Lower leg skin (tissue), 3 donors: ENCODE data around the gene IFFO2.

Experiments used
- CTCF ChIP-seq, 3 donors: fragments of 450-650 bp; IDR thresholded peaks; one replicate each; pipeline ENCODE4 v1.5.1; 2016; ENCODE audit warnings: antibody characterized with exemption in 3 of 3, mild to moderate bottlenecking in 3 of 3, moderate library complexity in 2 of 3
- POLR2A ChIP-seq, 2 donors: fragments of 450-650 bp; IDR thresholded peaks; one replicate each; pipeline ENCODE4 v1.6.1; 2016 to 2017; ENCODE audit warnings: antibody characterized with exemption in 2 of 2, mild to moderate bottlenecking in 1 of 2, moderate library complexity in 1 of 2

DNA sequence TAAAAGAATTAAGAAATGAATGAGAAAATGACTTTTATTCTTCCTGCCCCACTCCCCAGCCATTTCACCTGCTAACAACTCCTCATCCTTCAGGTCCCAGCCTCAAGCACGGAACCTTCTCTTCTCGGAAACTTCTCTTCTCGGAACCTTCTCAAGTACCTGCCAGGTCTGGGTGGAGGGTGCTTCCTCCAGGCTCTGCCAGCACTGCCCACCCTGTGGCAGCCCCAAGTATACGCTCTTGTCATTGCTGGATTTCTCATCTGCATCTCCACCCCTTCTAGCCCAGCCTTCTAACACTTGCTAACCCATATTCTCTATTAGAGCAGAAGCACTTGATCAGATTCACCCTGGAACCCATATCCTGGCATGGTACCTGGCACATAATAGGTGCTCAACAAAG is 3.9 kb upstream of the IFFO2 start:
- no peak for TF ChIP-seq CTCF (IDR thresholded peaks at IDR 0.05)
- no peak for TF ChIP-seq POLR2A (IDR thresholded peaks at IDR 0.05)
